Measurements from ENCODE around the gene INIP. TPM values are rescaled to one million over a fixed set of nuclear protein-coding genes. Genes with fewer than 3 reads are reported as not detected.
A peak's percentile ranks its signal among the peaks of the same experiment; 100 is the strongest.

The INIP gene
- total RNA-seq, 2 experiments from 2014 or later, result 23.2 to 34.4 TPM

- DNase-seq (ENCODE audit: low spot score), result no peak
- Histone ChIP-seq H3K27ac (ENCODE audit: low read depth, low read length, poor library complexity, severe bottlenecking) (no peak overlapping the region), H3K4me2 (ENCODE audit: low read length) (no peak overlapping the region), H3K79me2 (ENCODE audit: insufficient read depth, low read depth, low read length) (peaks cover 22% of the 10 kb centered on the region), H3K4me3 (ENCODE audit: low read depth, low read length, poor library complexity, severe bottlenecking) (no peak overlapping the region), H3K9me3 (ENCODE audit: low read length) (no peaks in the 10 kb centered on the region), H3K36me3 (ENCODE audit: insufficient read depth, low read length) (0 out of 2 replicates have a peak, but pooled peaks cover 4% of the 10 kb centered on the region), H4K20me1 (ENCODE audit: insufficient read depth, low read length) (no peaks in the 10 kb centered on the region), H3K4me1 (ENCODE audit: insufficient read depth, low read length, poor library complexity, severe bottlenecking) (peaks cover 16% of the 10 kb centered on the region), H2AFZ (ENCODE audit: low read length) (no peak overlapping the region), H3K9me2 (ENCODE audit: insufficient read depth, low read length) (no peaks in the 10 kb centered on the region)
- BruUV-seq (replicated peaks), result no TSS peak
- POLR2A ChIA-PET, result interaction anchor here (0.6 to 2.2 kb wide), 6 partner anchors 10 to 458 kb away, joined by 3 to 10 read pairs (median 3); partner anchors contain the start of gene SNX30
- TF ChIP-seq EZH2phosphoT487 (IDR thresholded peaks at IDR 0.05; ENCODE audit: borderline replicate concordance, low read depth, low read length) (no peak), CTCF (conservative IDR thresholded peaks at IDR 0.05; ENCODE audit: low read length) (no peak)
- CTCF ChIA-PET (ENCODE audit: unreplicated experiment), result no interaction called here
- intact Hi-C loops (cut with micrococcal nuclease; ENCODE audit: unreplicated experiment), result no loop called here
Observed at GRCh38 chr9:112720113-112720780, 2.3 kb upstream of the INIP start.

GRCh38 chr9:112719696-112720095 lies 1.8 kb upstream of the INIP start:
- Histone ChIP-seq H3K36me3 (ENCODE audit: insufficient read depth, low read length) (peaks cover 6% of the 10 kb centered on the region; the same call in 1 of the 2 replicates), H4K20me1 (ENCODE audit: insufficient read depth, low read length) (no peaks in the 10 kb centered on the region), H3K9me3 (ENCODE audit: low read length) (no peaks in the 10 kb centered on the region), H2AFZ (ENCODE audit: low read length) (peak overlapping the region; percentile 23; the same call in 1 of the 2 replicates), H3K4me1 (ENCODE audit: insufficient read depth, low read length, poor library complexity, severe bottlenecking) (peaks cover 16% of the 10 kb centered on the region), H3K79me2 (ENCODE audit: insufficient read depth, low read depth, low read length) (peaks cover 27% of the 10 kb centered on the region), H3K4me2 (ENCODE audit: low read length) (no peak overlapping the region), H3K9me2 (ENCODE audit: insufficient read depth, low read length) (no peaks in the 10 kb centered on the region), H3K4me3 (ENCODE audit: low read depth, low read length, poor library complexity, severe bottlenecking) (no peak overlapping the region), H3K27ac (ENCODE audit: low read depth, low read length, poor library complexity, severe bottlenecking) (no peak overlapping the region)
- ChIA-PET CTCF (ENCODE audit: unreplicated experiment) (no interaction called here), POLR2A (interaction anchor here (0.5 to 2.2 kb wide), 7 partner anchors 30 to 529 kb away, joined by 3 to 10 read pairs (median 3); partner anchors contain the start of gene SNX30)
- no peak for DNase-seq (ENCODE audit: low spot score)
- intact Hi-C loops (cut with micrococcal nuclease; ENCODE audit: unreplicated experiment), result loop anchor here (5.0 to 10.0 kb wide), 4 partner anchors 232 to 825 kb away; partner anchors contain the start of genes HSDL2, KIAA1958, PTBP3 and UGCG
- BruUV-seq (replicated peaks), result no TSS peak
- TF ChIP-seq EZH2phosphoT487 (IDR thresholded peaks at IDR 0.05; ENCODE audit: borderline replicate concordance, low read depth, low read length) (no peak), CTCF (conservative IDR thresholded peaks at IDR 0.05; ENCODE audit: low read length) (no peak)

- no peaks in the 10 kb centered on the region for H3K9me2 ChIP-seq (ENCODE audit: insufficient read depth, low read length)
- ChIA-PET CTCF (ENCODE audit: unreplicated experiment) (no interaction called here), POLR2A (interaction anchor here (0.5 to 3.4 kb wide), 8 partner anchors 11 to 530 kb away, joined by 3 to 30 read pairs (median 4); partner anchors contain the start of gene SNX30)
- H3K4me2 ChIP-seq (ENCODE audit: low read length), result no peak overlapping the region
- intact Hi-C loops (cut with micrococcal nuclease; ENCODE audit: unreplicated experiment), result loop anchor here (5.0 to 10.0 kb wide), 4 partner anchors 232 to 824 kb away; partner anchors contain the start of genes HSDL2, KIAA1958, PTBP3 and UGCG
- H3K27ac ChIP-seq (ENCODE audit: low read depth, low read length, poor library complexity, severe bottlenecking), result no peak overlapping the region
- BruUV-seq (replicated peaks), result no TSS peak
- peak overlapping the region; percentile 23; the same call in 1 of the 2 replicates for H2AFZ ChIP-seq (ENCODE audit: low read length)
- no peak overlapping the region for H3K4me3 ChIP-seq (ENCODE audit: low read depth, low read length, poor library complexity, severe bottlenecking)
- H4K20me1 ChIP-seq (ENCODE audit: insufficient read depth, low read length), result no peaks in the 10 kb centered on the region
- H3K79me2 ChIP-seq (ENCODE audit: insufficient read depth, low read depth, low read length), result peaks cover 32% of the 10 kb centered on the region
- no peaks in the 10 kb centered on the region for H3K9me3 ChIP-seq (ENCODE audit: low read length)
- H3K4me1 ChIP-seq (ENCODE audit: insufficient read depth, low read length, poor library complexity, severe bottlenecking), result peaks cover 16% of the 10 kb centered on the region
- TF ChIP-seq CTCF (conservative IDR thresholded peaks at IDR 0.05; ENCODE audit: low read length), result no peak
- TF ChIP-seq EZH2phosphoT487 (IDR thresholded peaks at IDR 0.05; ENCODE audit: borderline replicate concordance, low read depth, low read length), result no peak
- DNase-seq (ENCODE audit: low spot score), result no peak
- H3K36me3 ChIP-seq (ENCODE audit: insufficient read depth, low read length), result peaks cover 10% of the 10 kb centered on the region; the same call in 1 of the 2 replicates
Observed at GRCh38 chr9:112719241-112719691, 1.3 kb upstream of the INIP start.
